ENCODE data around the gene EEFSEC. TPM values are rescaled to one million over a fixed set of nuclear protein-coding genes. Genes with fewer than 3 reads are reported as not detected.

The EEFSEC gene
- total RNA-seq, 1 experiment from 2014 or later = 9.6 TPM

- no TSS peak for BruUV-seq (replicated peaks)
- TF ChIP-seq CTCF (conservative IDR thresholded peaks at IDR 0.05; ENCODE audit: low read depth, low read length) = no peak
- no peaks in the 10 kb centered on the region for H3K27me3 ChIP-seq (ENCODE audit: low read length)
- H3K9me2 ChIP-seq (replicated peaks; ENCODE audit: low read length) = no peaks in the 10 kb centered on the region
- no peak overlapping the region for H3K4me3 ChIP-seq (ENCODE audit: low read length)
- peaks cover 8% of the 10 kb centered on the region; the same call in 1 of the 2 replicates for H3K4me1 ChIP-seq (ENCODE audit: insufficient read depth, low read length)
- H3F3A ChIP-seq (ENCODE audit: low read length, unreplicated experiment) = no peaks in the 10 kb centered on the region
- ATAC-seq = no peak
- H3K79me2 ChIP-seq (ENCODE audit: low read length) = no peaks in the 10 kb centered on the region
- no peak for DNase-seq
- H3K27ac ChIP-seq (ENCODE audit: low read length) = no peak overlapping the region
- H3K9me3 ChIP-seq (ENCODE audit: low read length) = no peaks in the 10 kb centered on the region
- ChIA-PET CTCF (no interaction called here), POLR2A (ENCODE audit: unreplicated experiment) (no interaction called here)
- no peaks in the 10 kb centered on the region for H4K20me1 ChIP-seq (ENCODE audit: low read length)
- H2AFZ ChIP-seq (ENCODE audit: low read length) = no peak overlapping the region
- no peaks in the 10 kb centered on the region for H3K36me3 ChIP-seq (ENCODE audit: low read depth, low read length)
- H3K4me2 ChIP-seq (ENCODE audit: low read length) = no peak overlapping the region
- intact Hi-C loops (cut with micrococcal nuclease) = no loop called here
- H3K9ac ChIP-seq (ENCODE audit: low read length) = no peak overlapping the region
These were observed 171.8 kb downstream of the EEFSEC start for GRCh38 chr3:128324911-128325592.

DNA sequence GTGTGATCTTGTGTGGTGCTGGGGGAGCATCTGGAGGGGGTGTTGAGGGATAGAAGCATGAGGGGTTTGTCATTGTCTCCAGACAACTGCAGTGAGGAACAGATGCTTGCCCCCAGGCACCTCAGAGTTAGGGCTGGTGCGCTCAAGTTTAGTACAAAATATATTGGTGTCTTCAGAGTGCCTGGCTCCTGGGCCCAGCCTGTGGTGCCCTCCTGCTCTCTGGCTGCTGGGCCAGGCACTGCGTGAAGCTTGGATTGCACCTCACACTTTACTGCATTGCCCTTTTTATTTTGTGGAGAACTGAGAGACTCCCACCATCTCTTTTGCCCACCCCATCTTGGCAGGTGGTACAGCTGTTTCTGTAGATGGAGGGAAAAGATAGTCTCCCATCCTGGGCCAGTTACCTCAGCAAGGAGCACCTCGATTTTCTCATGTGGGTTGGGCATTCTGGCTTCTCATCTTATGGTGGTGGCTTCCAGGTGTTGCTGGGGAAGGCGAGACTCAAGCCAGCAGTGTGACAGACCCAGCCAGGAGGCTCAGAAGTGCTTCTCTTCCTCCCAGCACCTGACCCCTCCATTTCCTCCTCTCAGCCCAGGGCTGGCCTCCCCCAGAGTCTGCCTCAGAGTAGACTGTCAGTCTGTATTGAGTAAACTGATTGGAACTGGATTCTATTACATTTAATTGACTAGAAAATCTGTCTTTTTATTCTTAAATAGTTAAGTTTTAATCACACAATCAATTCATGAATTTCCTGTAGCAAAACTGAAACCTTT lies 173.0 kb downstream of the EEFSEC start:
- Histone ChIP-seq H3K4me1 (ENCODE audit: insufficient read depth, low read length) (peaks cover 8% of the 10 kb centered on the region; the same call in 1 of the 2 replicates), H3F3A (ENCODE audit: low read length, unreplicated experiment) (no peaks in the 10 kb centered on the region), H3K27ac (ENCODE audit: low read length) (no peak overlapping the region), H3K36me3 (ENCODE audit: low read depth, low read length) (no peaks in the 10 kb centered on the region), H3K27me3 (ENCODE audit: low read length) (no peaks in the 10 kb centered on the region), H3K9me2 (replicated peaks; ENCODE audit: low read length) (no peaks in the 10 kb centered on the region), H3K4me3 (ENCODE audit: low read length) (no peak overlapping the region), H4K20me1 (ENCODE audit: low read length) (no peaks in the 10 kb centered on the region), H3K9ac (ENCODE audit: low read length) (no peak overlapping the region), H2AFZ (ENCODE audit: low read length) (no peak overlapping the region), H3K9me3 (ENCODE audit: low read length) (no peaks in the 10 kb centered on the region), H3K4me2 (ENCODE audit: low read length) (no peak overlapping the region), H3K79me2 (ENCODE audit: low read length) (no peaks in the 10 kb centered on the region)
- TF ChIP-seq CTCF (conservative IDR thresholded peaks at IDR 0.05; ENCODE audit: low read depth, low read length) (no peak), EZH2phosphoT487 (IDR thresholded peaks at IDR 0.05; ENCODE audit: borderline replicate concordance, low read length) (no peak), EZH2 (IDR thresholded peaks at IDR 0.05; ENCODE audit: low read length, unreplicated experiment) (no peak)
- ChIA-PET CTCF (no interaction called here), POLR2A (ENCODE audit: unreplicated experiment) (no interaction called here)
- intact Hi-C loops (cut with micrococcal nuclease) = no loop called here
- no peak for ATAC-seq
- BruUV-seq (replicated peaks) = no TSS peak
- DNase-seq = no peak

GRCh38 chr3:128327606-128328031 lies 174.3 kb downstream of the EEFSEC start:
- ATAC-seq (no peak), DNase-seq (no peak)
- POLR2A ChIA-PET (ENCODE audit: unreplicated experiment) = no interaction called here
- Histone ChIP-seq H3K79me2 (ENCODE audit: low read length) (no peaks in the 10 kb centered on the region), H3K4me1 (ENCODE audit: insufficient read depth, low read length) (peaks cover 8% of the 10 kb centered on the region; the same call in 1 of the 2 replicates), H4K20me1 (ENCODE audit: low read length) (no peaks in the 10 kb centered on the region), H3K27me3 (ENCODE audit: low read length) (no peaks in the 10 kb centered on the region), H3K9ac (ENCODE audit: low read length) (no peak overlapping the region), H3K27ac (ENCODE audit: low read length) (no peak overlapping the region), H3K9me3 (ENCODE audit: low read length) (no peaks in the 10 kb centered on the region), H2AFZ (ENCODE audit: low read length) (no peak overlapping the region), H3K9me2 (replicated peaks; ENCODE audit: low read length) (no peaks in the 10 kb centered on the region), H3K36me3 (ENCODE audit: low read depth, low read length) (no peaks in the 10 kb centered on the region), H3K4me3 (ENCODE audit: low read length) (no peak overlapping the region), H3K4me2 (ENCODE audit: low read length) (no peak overlapping the region), H3F3A (ENCODE audit: low read length, unreplicated experiment) (no peaks in the 10 kb centered on the region)
- CTCF ChIA-PET = no interaction called here
- intact Hi-C loops (cut with micrococcal nuclease) = no loop called here
- TF ChIP-seq EZH2phosphoT487 (IDR thresholded peaks at IDR 0.05; ENCODE audit: borderline replicate concordance, low read length) (no peak), EZH2 (IDR thresholded peaks at IDR 0.05; ENCODE audit: low read length, unreplicated experiment) (no peak), CTCF (conservative IDR thresholded peaks at IDR 0.05; ENCODE audit: low read depth, low read length) (no peak)
- no TSS peak for BruUV-seq (replicated peaks)

Measured in PC-3 (cell line).